Keratinocyte (primary cell): ENCODE measurements around the gene ITGB8.

Experiments
- EZH2 ChIP-seq: IDR thresholded peaks from one replicate; pipeline ENCODE4 v1.6.1; 2012; ENCODE audit warnings: inconsistent platforms, mild to moderate bottlenecking, low read length, moderate library complexity
- TF ChIP-seq, protein P1 (sequence below), 3 experiments: IDR thresholded peaks in 1 of 3; conservative IDR thresholded peaks in 1 of 3; optimal IDR thresholded peaks in 1 of 3; 2 replicates in 2 of 3; 3 replicates in 1 of 3; pipeline versions ENCODE3 to v1.5.1; 2011; ENCODE audit warnings: low read length in 3 of 3, mild to moderate bottlenecking in 3 of 3, moderate library complexity in 2 of 3, control low read depth in 1 of 3, inconsistent platforms in 1 of 3; ENCODE audit not compliant: insufficient read depth in 2 of 3; ENCODE audit errors: extremely low read depth in 1 of 3

DNA sequence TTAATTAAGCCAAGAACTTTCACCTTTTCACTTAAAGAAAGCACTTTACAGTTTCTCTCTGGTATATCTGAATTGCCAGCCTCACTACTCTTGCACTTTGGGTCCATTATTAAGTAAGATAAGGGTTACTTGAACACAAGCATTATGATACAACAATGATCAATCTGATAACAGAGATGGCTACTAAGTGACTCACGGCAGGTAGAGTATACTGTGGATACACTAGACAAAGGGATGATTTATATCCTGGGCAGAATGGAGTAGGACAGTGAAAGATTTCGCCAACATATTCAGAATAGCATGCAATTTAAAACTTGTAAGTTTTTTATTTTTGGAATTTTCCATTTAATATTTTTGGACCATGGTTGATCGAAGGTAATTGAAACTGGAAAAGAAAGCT lies 34.3 kb upstream of the ITGB8 start:
- TF ChIP-seq, protein P1, sequence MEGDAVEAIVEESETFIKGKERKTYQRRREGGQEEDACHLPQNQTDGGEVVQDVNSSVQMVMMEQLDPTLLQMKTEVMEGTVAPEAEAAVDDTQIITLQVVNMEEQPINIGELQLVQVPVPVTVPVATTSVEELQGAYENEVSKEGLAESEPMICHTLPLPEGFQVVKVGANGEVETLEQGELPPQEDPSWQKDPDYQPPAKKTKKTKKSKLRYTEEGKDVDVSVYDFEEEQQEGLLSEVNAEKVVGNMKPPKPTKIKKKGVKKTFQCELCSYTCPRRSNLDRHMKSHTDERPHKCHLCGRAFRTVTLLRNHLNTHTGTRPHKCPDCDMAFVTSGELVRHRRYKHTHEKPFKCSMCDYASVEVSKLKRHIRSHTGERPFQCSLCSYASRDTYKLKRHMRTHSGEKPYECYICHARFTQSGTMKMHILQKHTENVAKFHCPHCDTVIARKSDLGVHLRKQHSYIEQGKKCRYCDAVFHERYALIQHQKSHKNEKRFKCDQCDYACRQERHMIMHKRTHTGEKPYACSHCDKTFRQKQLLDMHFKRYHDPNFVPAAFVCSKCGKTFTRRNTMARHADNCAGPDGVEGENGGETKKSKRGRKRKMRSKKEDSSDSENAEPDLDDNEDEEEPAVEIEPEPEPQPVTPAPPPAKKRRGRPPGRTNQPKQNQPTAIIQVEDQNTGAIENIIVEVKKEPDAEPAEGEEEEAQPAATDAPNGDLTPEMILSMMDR (optimal IDR thresholded peaks at IDR 0.05 in 1 of 3, IDR thresholded peaks at IDR 0.05 in 1 of 3, conservative IDR thresholded peaks at IDR 0.05 in 1 of 3; ENCODE audit: extremely low read depth in 1 of 3, insufficient read depth in 2 of 3, low read length in 3 of 3), result no peak
- TF ChIP-seq EZH2, result no peak
